Measurements from ENCODE around the gene CROCC2.

CROCC2 gene

DNA sequence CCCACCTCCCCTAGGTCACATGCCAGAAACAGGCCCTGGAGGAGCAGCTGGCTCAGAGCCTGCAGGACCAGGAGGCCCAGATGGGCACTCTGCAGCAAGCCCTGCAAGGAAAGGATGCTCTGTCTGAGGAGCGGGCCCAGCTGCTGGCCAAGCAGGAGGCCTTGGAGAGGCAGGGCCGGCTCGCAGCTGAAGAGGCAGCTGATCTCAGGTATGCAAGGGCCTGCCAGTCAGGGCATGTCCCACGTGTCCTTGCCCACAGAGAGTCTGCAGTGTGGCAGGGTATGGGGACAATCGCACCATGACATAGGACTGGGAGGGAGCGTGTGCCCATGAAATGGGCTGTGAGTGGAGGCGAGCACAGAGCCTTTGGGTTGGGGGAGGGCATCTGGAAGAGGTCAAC is 39.9 kb downstream of the CROCC2 start:
- DNase-seq = no peak

DNA sequence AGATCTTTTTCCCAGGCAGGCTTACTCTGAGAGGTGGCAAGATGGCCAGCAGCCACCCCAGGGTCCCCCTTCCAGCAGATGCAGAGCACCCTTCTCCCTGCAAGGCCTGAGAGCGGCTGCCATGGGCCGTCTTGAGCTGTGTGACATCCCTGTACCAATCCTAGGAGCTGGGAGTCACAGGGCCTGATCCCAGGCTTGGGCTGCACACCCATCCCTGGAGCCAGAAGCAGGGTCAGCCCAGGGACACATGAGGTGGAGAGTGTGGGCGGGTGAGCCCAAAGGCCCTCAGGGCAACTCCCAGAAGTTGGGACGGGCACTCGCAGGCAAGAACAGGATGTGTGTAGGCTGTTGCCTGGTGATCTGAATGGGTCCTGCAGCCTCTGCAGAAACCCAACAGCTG is 40.5 kb downstream of the CROCC2 start:
- DNase-seq = no peak

DNA sequence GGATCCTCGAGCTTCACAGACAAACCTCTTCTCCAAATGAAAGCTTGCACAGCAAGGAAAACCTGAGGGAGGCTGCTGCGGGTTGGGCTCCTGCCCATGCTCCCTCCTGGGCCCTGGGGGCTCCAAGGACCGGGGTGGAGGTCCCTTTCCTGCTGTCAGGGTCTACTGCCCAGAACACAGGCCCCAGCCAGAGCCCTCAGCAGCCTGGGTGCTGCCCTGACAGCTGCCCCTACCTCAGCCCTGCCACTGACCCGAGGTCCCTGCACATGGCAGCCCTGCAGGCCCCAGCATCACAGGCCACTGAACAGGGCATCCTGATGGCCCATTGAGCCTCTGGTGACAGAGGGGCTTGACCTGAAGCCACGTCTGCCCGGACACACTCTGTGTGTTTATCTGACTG is 41.0 kb downstream of the CROCC2 start:
- DNase-seq = no peak

DNA sequence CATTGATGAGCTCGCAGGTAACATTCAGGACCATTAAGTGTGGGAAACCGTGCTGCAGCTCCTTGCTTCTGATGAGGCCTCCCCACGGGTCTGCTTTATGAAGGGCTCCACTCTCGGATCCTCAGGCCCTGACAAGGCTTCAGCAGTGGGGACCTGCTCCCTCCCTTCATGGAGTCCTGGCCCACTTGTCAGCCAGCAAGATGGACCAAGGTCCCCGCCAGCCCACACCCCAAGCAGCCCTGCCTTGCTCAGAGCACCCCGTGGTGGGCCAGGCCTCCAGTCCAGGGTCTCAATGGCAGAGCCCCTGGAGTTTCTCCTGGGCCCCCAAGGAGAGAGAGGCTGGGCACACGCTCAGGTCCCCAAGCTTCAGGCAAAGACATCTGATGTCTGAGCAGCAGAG is 41.5 kb downstream of the CROCC2 start:
- DNase-seq = no peak

DNA sequence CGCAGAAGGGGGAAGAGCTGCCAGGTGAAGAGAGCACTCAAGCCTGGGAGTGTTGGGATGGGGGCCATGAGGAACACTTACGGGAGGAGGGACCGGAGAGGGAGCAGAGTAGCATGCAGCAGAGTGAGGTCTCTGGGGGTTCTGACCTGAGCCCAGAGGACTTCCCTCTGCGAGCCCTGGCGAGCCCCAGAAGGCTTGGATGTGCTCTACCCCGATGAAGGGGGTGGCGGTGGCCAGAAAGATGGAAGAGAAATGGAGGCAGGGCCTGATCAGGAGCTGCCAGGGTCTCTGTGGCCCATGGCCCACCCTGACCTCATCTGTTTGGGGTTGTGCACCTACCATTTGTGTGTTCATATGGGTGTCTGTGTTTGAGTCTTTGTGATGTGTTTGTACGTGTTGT is 42.0 kb downstream of the CROCC2 start:
- no peak for DNase-seq

DNA sequence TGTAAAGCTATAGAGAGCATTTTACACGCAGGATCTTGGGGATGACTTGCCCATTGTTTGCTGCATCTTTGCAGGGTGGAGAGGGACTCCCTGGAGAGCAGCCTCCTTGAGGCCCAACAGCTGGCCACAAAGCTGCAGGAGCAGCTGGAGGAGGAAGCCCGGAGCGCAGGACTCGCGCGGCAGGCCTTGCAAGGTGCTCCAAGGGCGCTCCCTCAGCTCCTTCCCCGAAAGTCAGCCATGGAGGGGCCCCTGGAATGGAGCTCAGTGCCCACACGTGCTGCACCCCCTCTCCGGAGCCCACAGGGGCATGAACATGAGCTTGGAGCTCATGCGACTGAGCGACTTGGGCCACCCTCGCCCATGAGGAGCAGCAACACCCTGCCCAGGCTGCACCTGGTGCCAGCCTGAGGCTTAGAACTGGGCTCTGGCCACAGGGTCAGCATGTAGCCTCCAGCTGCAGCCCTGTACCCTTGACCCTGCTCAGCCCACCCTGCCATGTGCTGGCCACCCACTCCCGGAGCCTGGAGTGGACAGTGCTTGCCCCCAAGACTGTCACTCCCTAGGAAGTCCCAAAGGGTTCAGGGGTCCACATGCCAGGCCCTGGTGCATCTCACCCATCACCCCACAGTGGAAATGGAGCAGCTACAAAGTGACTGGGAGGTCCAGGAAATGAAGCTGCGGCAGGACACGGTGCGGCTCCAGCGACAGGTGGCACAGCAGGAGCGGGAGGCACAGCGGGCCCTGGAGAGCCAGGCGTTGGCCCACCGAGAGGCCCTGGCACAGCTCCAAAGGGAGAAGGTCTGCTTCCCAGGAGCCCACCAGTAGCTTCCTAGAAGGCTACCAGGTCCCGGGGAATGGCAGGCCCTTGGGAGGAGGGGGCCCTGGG is 43.0 kb downstream of the CROCC2 start:
- no peak for DNase-seq

DNA sequence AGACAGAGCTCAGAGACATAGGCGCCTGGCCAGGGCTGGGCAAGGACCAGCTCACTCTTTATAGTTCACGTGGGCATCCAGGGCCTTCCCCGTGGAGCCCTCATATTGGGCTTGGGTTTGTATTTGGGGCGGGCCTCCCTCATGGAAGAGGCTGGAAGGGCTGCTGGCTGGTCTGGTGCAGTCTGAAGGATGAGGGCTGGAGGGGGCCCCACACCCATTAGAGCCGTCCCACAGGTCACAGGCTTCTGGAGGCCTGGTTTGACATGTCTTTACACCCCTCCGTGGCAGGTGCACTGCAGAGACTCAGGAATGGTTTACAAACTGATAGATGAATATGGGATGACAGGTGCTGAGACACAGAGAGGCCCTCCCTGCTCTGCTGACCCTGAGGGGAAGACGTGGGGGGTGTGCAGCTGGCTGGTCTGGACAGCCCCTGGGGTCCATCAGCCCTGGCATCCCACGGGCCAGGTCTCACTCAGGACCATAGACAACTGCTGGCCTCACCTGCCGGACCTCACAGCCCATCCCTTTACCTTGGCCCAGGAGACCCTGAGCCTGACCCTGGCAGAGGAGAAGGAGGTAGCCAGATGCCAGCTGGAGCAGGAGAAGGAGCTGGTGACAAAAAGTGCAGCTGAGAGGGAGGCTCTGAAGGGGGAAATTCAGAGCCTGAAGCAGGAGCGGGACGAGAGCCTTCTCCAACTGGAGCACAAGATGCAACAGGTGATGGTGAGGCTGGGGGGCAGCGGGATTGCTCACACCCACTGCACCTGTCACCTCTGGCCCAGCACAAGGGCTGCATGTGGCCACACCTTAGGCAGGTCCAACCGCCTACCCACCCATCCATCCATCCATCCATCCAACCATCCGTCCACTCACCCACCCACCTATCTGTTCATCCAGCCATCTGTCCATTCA is 43.9 kb downstream of the CROCC2 start:
- DNase-seq = no peak

DNA sequence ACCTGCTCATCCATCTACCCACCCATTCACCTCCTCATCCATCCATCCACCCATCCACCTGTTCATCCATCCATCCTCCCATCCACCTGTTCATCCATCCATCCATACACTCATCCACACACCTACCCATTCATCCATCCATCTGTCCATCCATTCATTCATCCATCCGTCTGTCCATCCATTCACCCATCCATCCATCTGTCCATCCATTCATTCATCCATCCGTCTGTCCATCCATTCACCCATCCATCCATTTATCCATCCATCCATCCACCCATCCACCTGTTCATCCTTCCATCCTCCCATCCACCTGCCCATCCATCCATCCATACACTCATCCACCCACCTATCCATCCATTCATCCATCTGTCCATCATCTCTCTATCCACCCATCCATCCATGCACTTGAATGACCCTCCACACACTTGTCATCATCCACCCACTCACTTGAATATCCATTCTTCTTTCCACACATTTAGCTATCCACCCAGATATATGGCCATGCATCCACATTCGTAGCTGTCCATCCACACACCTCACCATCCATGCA is 45.0 kb downstream of the CROCC2 start:
- no peak for DNase-seq

DNA sequence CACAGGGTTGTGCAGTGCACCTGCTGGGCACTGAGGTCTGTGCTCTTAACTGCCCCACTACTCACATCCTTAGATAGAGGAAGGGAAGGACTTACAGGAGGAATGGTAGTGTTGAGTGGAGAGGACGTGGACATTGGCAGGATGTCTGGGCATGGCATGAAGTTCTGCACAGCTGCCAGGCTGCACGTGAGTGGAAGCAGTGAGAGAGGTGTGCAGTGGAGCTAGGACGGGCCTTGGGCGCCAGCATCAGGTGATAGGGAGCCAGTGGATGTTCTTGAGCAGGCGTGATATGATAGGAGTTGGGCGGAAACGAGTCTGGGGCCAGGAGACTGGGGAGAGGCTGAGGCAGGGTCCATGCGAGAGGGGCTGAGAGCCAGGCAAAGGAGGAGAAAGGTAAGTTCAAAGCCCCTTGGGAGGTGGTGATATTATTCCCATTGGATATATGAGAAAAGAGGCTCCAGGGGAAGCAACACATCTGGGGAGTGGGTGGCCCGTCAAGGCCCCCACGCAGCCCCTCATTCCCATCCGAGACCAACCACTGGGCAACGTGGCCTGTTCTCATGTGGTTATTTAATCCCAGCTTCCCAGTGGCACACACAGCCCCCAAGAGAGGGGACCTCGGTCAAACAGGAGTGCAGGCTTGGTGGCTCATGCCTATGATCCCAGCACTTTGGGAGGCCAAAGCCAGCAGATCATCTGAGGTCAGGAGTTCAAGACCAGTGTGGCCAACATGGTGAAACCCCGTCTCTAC is 46.5 kb downstream of the CROCC2 start:
- DNase-seq = no peak

DNA sequence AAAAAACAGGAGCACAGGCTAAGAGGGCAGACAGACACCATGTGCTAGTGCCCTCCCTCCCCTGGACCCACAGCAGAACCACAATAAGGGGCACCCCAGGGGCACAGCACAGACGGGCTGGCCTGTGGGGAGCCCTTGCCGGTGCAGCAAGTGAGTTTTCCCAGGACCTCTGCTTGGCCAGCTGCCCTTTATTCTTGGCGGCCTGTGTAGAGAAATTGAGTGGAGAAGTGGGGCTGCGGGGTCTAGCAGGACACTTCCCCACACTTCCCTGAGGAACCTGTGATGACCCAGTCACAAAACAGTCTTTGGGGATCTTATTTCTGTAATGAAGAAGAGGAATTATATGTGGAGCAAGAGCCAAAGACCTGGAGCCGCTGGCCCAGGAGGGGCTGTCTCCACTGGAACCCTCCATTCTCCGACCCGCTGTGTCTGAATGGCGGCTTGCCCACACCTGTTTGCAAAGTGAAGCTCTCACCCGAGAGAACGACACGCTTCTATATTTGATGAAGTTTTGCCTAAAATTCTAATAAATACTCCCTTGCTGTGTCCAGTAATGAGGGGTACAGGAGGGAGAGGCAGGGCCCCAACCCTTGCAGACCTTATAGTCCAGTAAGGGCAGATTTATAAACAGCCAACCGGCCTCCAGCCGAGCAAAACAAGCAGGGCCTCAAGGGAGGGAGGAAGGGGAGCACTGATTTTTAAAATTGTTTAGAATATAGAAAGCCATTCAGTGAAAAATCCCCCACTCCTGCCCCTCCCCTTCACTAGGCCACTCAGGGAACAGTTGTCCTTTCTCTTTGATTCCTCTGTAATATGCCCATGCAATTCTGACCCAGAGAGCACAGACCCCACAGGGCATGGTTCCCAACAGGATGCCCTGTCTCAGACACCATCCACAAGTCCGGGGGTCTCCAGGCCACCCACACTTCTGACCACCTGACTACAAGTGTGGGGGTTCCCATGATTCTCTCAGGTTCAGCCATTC is 47.6 kb downstream of the CROCC2 start:
- DNase-seq = no peak

DNA sequence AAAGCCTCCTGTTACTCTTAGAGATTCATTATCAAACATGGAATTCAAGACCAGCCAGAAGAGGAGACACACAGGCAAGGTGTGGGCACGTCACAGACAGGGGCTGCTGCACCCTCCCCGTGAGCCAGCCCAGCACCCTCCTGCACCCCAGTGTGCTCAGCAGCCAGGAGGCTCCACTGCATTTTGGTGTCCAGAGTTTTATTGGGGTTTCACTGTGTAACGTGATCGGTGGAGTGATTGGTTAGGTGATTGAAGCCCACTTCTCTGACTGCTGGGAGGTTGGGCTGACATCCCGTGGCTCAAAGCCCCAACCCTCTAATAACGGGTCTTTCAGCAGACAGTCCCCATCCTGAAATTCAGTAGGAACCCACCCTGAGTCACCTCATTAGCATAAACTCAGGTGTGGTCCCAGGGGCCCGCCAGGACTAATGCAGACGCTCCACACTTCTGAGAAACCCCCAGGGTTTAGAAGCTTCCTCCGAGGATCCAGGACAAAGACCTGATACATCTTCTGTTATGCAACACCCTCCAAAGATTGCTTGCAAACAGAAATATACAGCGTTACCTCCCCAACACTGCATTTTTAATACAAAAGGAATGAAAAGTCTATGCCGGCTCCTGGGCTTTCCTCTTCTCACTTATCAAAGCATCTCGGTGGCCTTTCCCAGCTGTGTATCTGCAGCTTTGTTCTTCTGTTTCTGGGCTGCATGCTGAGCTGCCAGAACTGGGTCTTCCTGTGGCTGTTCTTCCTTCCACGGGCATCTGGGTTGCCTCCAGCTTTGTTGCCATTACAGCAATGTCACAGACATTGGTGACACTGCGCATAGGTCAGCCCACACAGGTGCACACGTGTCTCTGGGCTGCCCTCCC is 48.5 kb downstream of the CROCC2 start:
- no peak for DNase-seq

DNA sequence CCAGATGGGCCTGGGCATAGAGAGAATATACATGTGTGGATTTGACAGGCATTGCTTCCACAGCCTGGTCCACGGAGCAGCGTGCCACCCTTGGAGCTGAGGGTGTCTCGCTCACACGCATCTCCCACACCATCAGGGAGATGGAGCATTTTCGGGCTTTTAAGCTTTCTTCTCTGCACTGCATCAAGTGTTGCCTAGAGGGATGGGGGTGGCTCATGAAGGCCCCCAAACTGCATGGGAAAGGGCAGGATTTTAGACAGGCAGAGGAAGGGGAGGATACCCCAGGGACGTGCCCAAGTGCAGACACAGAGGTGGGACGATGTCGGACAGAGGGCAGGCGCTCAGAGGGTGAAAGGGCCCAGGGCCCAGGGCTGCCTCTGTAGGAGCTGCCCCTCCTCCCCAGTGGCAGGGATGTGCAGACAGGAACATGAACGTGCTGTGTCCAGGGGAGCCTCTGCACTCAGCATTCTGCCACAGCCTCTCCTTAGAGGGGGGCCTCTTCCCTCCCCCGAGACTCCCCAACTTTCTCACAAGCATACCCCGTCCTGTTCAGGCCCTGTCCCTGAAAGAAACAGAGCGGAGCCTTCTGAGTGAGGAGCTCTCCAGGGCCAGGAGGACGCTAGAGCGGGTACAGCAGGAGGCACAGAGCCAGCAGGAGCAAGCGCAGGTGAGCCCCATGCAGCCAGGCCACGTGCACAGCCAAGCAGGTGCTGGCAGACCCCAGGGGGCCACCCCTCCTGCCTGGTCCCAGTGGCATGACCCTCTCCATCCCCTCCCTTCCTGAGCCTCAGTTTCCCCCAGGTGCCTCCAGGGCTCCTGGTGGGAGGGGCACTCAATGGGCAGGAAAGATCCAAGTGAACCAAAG is 49.4 kb downstream of the CROCC2 start:
- DNase-seq = no peak

DNA sequence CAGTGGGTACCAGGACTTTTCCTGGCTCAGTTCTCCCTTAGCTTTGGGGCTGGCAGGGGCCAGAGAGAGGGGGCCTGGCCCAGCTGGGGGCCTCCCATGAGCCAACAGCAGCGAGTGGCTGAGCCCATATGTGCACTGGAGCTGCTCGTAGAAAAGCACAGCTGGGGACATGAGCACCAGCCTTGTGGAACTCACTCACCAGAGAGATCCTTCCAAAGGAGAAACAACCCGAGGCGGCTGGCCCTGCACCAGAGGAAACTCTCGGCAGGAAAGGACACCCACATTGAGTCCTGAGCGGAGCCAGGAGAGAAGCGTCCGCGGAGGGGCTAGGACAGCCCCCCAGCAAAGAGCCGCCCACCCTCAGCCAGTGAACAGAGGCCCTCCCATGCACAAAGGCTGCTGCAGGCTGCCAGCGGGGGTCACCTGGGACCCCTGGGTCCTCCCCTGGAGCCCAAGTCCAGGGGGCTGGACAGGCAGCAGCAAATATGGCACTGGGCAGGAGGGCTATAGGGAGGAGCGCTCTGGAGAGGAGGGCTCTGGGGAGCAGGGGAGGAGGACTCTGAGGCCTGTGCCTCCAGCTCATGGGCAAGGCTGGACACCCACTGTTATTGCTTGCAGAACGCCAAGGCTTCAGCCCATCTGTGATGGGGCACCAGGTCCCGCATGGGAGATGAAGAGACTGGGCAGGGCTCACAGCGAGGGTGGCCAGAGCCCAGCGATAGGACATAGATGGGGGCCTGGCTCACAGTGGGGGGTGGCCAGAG is 50.2 kb downstream of the CROCC2 start:
- DNase-seq = no peak

DNA sequence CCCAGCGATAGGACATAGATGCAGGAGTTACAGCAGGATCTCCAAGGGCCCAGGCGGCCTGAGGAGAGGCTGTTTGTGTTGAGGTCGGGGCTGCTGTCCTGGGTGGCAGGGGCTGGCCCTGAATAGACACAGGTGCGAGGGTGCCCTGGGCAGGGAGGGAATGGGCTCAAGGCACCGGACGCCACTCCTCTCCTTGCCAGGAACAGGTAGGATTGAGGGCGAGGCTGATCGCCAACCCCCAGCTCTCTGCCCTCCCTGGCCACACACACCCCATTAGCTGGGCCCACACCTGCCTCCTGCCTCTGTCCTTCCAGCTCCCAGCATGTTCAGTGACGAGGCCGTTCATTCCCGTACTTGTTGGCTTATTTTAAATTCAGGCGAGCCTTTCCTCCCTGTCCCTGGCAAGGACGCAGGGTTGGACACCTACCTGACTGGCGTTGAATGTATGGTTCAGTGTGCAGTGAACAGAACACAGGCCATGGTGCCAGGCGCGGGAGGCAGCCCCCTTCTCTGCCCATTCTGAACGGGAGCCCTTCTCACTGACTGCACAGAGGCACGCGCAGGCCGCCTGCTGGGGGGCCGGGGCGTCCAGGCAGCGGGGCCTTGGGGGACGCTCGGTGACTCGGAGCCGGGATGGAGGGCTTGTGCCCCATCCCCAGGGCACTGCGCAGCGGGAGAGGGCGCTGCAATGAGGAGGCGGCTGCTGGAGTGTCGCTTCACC is 51.0 kb downstream of the CROCC2 start:
- no peak for DNase-seq

DNA sequence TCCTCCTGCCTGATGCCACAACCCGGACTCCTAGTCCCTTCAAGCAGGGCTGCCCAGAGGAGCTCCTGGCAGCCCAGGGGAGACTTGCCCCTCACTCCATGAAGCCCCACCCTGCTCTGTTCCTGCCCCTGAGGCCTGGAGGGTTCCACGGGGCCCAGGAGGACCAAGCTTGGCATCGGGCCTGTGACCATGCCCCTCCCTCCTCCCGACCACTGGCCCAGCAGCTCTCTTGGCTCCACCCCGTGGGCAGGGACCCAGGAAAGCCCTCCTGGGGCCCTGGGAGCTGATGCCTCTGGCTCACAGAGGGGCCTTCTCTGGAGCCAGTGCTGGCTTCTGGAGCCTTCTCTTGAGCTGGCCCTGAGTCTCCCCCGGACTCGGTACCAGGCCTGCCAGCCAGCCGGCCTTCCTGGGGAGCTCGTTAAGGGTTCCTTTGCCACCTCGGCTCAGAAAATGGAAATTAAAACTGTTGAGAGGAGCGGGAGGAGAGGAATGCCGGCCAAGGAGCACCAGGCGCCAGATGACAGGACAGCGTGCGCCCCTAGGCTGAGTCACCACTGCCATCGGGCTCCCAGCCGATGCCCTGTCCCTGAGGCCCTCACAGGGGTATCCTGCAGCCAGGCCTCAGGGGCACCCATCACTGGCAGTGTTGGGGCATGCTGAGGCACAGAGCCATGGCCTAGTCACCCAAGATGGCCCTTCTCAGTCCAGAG is 51.7 kb downstream of the CROCC2 start:
- no peak for DNase-seq

DNA sequence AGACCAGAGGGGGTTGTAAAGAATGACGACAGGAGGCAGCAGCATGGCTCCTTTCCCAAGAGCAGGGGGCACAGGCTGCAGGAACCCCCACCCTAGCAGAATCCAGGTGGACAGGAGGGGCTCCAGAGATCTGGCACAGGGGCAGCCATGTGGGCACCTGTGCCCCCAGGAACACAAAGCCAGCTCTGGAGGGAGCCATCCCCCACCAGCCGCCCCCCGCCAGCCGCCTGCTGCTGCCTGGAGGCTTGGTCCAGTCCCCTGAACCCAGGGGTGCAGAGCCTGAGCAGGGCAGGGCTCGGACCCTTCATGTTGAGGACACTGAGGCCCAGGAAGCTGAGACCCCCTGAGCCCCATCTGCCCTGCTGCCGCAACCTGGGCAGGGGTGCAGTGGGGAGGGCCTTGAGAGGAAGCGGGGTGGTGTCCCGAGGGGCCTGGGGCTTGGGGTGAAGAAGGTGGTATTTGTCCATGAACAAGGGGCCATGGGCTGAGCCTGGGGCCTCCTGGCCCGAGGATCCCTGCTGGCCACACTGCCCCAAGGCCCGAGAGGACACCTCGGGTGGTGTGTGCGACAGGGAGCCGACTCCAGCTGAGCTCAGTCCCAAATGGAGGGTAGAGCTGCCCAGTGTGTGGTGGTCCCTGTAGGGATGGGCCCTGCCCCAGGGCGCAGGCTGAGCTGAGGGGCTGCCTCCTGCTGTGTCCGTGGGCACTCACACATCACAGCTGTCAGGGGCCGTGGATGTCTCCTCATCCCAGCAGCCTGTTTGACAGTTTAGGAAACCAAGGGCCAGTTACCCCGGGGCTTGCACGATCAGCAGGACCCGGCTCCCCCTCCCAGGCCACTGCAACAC is 52.5 kb downstream of the CROCC2 start:
- no peak for DNase-seq
